SK-N-MC (cell line): ENCODE measurements around the gene DLEU7.

Experiments
- EZH2 ChIP-seq: fragments of 200-600 bp; sonication (generic); IDR thresholded peaks from one replicate; pipeline ENCODE4 v1.6.1; 2017; ENCODE audit warnings: antibody characterized with exemption
- POLR2AphosphoS5 ChIP-seq: IDR thresholded peaks from 2 replicates; pipeline ENCODE4 v1.6.1; 2012; ENCODE audit warnings: mild to moderate bottlenecking, low read depth, low read length, borderline replicate concordance

DNA sequence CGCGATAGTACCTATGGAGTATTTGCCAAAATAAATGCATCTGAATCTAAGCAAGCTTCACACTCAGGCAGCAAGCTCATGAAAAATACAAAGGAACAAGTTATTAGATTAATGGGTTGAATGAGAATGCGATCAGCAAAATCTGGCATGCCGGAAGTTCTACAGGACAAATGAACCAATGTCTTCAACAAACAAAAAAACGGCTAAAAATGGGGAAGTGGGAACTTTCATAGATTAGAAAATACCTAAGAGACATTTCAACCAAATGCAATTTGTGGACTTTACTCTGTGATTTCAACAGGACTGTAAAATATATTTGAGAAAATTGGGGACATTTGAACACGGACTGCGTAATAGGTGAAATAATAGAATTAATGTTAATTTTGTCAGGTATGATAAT lies 43.7 kb upstream of the DLEU7 start:
- no peak for TF ChIP-seq POLR2AphosphoS5
- TF ChIP-seq EZH2: no peak
